Smooth muscle cell (in vitro differentiated cells): ENCODE data around the gene TCF4. TPM values are rescaled to one million over a fixed set of nuclear protein-coding genes. Genes with fewer than 3 reads are reported as not detected.
A peak's percentile ranks its signal among the peaks of the same experiment; 100 is the strongest.

Source experiments
- DNase-seq: peaks from one replicate; lab custom pipeline; 2025; ENCODE audit not compliant: unreplicated experiment; lab: John Stamatoyannopoulos, UW
- H2AFZ ChIP-seq: fragments of 200-600 bp; sonication (generic); 2 replicates; pipeline ENCODE4 v1.6.0; 2016; ENCODE audit warnings: antibody characterized with exemption, low read depth, mild to moderate bottlenecking
- H3F3A ChIP-seq: fragments of 200-600 bp; sonication (generic); 2 replicates; pipeline ENCODE4 v1.6.0; 2017; ENCODE audit warnings: antibody characterized with exemption, low read depth
- H3K27ac ChIP-seq: fragments of 200-600 bp; sonication (generic); 2 replicates; pipeline ENCODE4 v1.5.1; 2016; ENCODE audit warnings: low read depth, mild to moderate bottlenecking
- H3K27me3 ChIP-seq: fragments of 200-600 bp; sonication (generic); 2 replicates; pipeline ENCODE4 v1.6.1; 2016; ENCODE audit warnings: low read depth, mild to moderate bottlenecking
- H3K36me3 ChIP-seq: fragments of 200-600 bp; sonication (generic); 2 replicates; pipeline ENCODE4 v1.5.1; 2016; ENCODE audit warnings: low read depth
- H3K4me1 ChIP-seq: fragments of 200-600 bp; sonication (generic); 2 replicates; pipeline ENCODE4 v1.5.1; 2016; ENCODE audit warnings: low read depth
- H3K4me2 ChIP-seq: fragments of 200-600 bp; sonication (generic); 2 replicates; pipeline ENCODE4 v1.6.0; 2016; ENCODE audit warnings: mild to moderate bottlenecking
- H3K4me3 ChIP-seq: fragments of 200-600 bp; sonication (generic); 2 replicates; pipeline ENCODE4 v1.5.1; 2016; ENCODE audit warnings: mild to moderate bottlenecking
- H3K79me2 ChIP-seq: fragments of 200-600 bp; sonication (generic); 2 replicates; pipeline ENCODE4 v1.6.0; 2016; ENCODE audit warnings: low read depth, mild to moderate bottlenecking
- H3K9ac ChIP-seq: fragments of 200-600 bp; sonication (generic); 2 replicates; pipeline ENCODE4 v1.6.0; 2016; ENCODE audit warnings: low read depth
- H3K9me3 ChIP-seq: fragments of 200-600 bp; sonication (generic); replicated peaks from 2 replicates; pipeline ENCODE4 v1.5.1; 2016; ENCODE audit warnings: low read depth
- H4K20me1 ChIP-seq: fragments of 200-600 bp; sonication (generic); 2 replicates; pipeline ENCODE4 v1.6.0; 2016; ENCODE audit warnings: low read depth
- CTCF ChIP-seq: fragments of 200-600 bp; sonication (generic); IDR thresholded peaks from 2 replicates; pipeline ENCODE4 v1.5.1; 2017; ENCODE audit warnings: borderline replicate concordance, mild to moderate bottlenecking, antibody characterized with exemption; ENCODE audit not compliant: insufficient read depth, poor library complexity, severe bottlenecking
- WGBS: methylation state at CpG from one replicate; pipeline ENCODE4 v1.1.7; 2016; ENCODE audit warnings: low lambda C conversion rate; 5-methylcytosine and 5-hydroxymethylcytosine counted together
- polyA plus RNA-seq: library from polyadenylated mRNA; unstranded; fragments of >200 nt; fragmentation: Nextera tagmentation; extraction: Ambion mirVana; gene quantifications from 2 replicates; pipeline ENCODE4 v1.2.1, GENCODE V29; 2016
- total RNA-seq: library from RNA; depleted of rRNA; stranded (reverse); fragments of >200 nt; gene quantifications from 2 replicates; pipeline ENCODE4 v1.2.3, GENCODE V29; 2014

Gene TCF4
- total and polyA plus RNA-seq, 2 experiments from 2014 or later = 105 to 120 TPM

DNA sequence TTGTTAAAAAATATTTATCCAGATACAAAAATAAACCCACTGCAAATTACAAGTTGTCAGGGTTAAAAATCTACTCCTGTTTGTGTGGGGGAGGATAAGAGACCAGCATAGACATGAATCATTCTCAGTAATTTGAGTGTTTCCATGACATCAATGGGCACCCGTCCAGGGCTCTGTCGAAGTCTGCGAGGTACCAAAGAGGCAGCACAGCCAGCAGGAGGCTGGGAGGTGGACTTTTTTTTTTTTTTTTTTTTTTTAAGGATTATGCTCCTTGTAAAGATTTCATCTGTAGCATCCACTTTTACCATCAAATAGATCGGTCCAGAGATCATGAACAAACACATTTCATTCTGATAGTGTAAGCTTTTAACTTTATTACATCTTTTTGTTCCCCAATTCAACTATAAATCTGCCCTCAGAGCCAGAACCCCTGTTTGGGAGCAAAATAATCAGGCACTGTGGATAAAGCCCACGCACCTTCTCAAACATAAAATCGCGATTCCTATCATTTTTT, 182.0 kb downstream of the TCF4 start:
- Histone ChIP-seq H3K27ac (peak overlapping the region; percentile 99), H3K9ac (peak overlapping the region; percentile 88), H3K4me2 (peak overlapping the region; percentile 84), H4K20me1 (no peaks in the 10 kb centered on the region), H3K27me3 (no peaks in the 10 kb centered on the region), H3K4me3 (peak overlapping the region; percentile 37), H3K79me2 (peaks cover 77% of the 10 kb centered on the region), H2AFZ (peak overlapping the region; percentile 46), H3F3A (peaks cover 26% of the 10 kb centered on the region), H3K9me3 (no peaks in the 10 kb centered on the region), H3K4me1 (peaks cover 64% of the 10 kb centered on the region), H3K36me3 (no peaks in the 10 kb centered on the region)
- WGBS = 16% methylated on average over 7 of the region's 7 CpGs
- peak; percentile 8 for TF ChIP-seq CTCF
- peak; percentile 30 for DNase-seq

DNA sequence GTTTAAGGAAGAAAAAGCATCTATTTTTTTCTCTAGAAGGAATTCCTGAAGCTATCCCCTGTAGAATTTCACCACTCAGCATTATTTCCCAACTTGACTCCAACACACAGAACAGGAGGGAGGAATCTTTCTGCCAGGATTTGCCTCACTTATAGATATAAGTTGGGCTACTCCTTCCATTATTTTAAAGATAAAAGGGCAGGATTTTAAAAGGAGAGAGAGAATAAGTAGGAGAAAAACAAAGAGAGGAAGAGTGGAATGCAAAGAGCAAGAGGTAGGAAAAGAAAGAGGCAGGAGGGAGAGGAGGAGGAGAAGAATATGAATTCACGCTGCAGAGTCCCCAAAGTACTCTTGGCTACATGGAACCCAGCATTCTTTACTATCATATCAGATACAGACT, 182.5 kb downstream of the TCF4 start:
- no peak for TF ChIP-seq CTCF
- Histone ChIP-seq H4K20me1 (no peaks in the 10 kb centered on the region), H3K36me3 (no peaks in the 10 kb centered on the region), H3K27ac (peak overlapping the region; percentile 99), H2AFZ (no peak overlapping the region), H3K79me2 (peaks cover 77% of the 10 kb centered on the region), H3K4me2 (peak overlapping the region; percentile 84), H3F3A (peaks cover 26% of the 10 kb centered on the region), H3K27me3 (no peaks in the 10 kb centered on the region), H3K9me3 (no peaks in the 10 kb centered on the region), H3K9ac (peak overlapping the region; percentile 88), H3K4me1 (peaks cover 66% of the 10 kb centered on the region), H3K4me3 (peak overlapping the region; percentile 37)
- 42% methylated on average over 1 of the region's 1 CpG for WGBS
- no peak for DNase-seq

- H3K27ac ChIP-seq = peak overlapping the region; percentile 99
- H3K79me2 ChIP-seq = peaks cover 77% of the 10 kb centered on the region
- no peak for TF ChIP-seq CTCF
- H3F3A ChIP-seq = peaks cover 26% of the 10 kb centered on the region
- no peaks in the 10 kb centered on the region for H3K9me3 ChIP-seq
- H3K4me1 ChIP-seq = peaks cover 68% of the 10 kb centered on the region
- H3K9ac ChIP-seq = peak overlapping the region; percentile 88
- no peaks in the 10 kb centered on the region for H3K27me3 ChIP-seq
- no peaks in the 10 kb centered on the region for H3K36me3 ChIP-seq
- H2AFZ ChIP-seq = no peak overlapping the region
- no peak for DNase-seq
- peak overlapping the region; percentile 84 for H3K4me2 ChIP-seq
- no peaks in the 10 kb centered on the region for H4K20me1 ChIP-seq
- no peak overlapping the region for H3K4me3 ChIP-seq
- 98% methylated on average over 8 of the region's 8 CpGs for WGBS
Observed at GRCh38 chr18:55404832-55405465, 183.0 kb downstream of the TCF4 start.
